ENCODE results near the gene CIT.
A peak's percentile ranks its signal among the peaks of the same experiment; 100 is the strongest.
"Not testable (repeated sequence)": the region's sequence is repeated elsewhere in the genome, so short reads cannot be mapped to it uniquely, and the experiment has no call there.

The CIT gene

DNA sequence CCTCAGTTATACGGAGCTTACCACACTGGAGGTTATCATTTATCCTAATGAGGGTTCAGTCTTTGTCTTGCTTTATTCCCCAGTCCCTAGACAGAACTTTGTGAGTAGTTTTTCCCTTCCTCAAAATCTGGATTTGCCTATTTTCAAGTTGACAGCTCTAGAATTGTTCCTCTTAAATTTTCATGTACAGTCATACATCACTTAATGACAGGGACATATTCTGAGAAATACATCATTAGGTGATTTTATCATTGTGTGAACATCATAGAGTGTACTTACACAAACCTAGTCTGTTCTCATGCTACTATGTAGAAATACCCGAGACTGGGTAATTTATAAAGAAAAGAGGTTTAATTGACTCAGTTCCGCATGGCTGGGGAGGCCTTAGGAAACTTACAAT, 206.1 kb downstream of the CIT start:
- no peak for DNase-seq

- DNase-seq = peak; percentile 23 to 72
Observed at GRCh38 chr12:119669744-119670472, 207.2 kb downstream of the CIT start.

GRCh38 chr12:119668324-119668841, 208.7 kb downstream of the CIT start:
- DNase-seq = peak; percentile 56 to 58

GRCh38 chr12:119667577-119668323, 209.4 kb downstream of the CIT start, which contains the start of gene PRKAB1:
Gene PRKAB1, plus strand, starts transcription at chr12:119668133. Its CDS starts 112 bp downstream, at chr12:119668245.
- peak; percentile 93 to 96 for DNase-seq

GRCh38 chr12:119666900-119667576, 210.1 kb downstream of the CIT start:
- DNase-seq = no peak

DNA sequence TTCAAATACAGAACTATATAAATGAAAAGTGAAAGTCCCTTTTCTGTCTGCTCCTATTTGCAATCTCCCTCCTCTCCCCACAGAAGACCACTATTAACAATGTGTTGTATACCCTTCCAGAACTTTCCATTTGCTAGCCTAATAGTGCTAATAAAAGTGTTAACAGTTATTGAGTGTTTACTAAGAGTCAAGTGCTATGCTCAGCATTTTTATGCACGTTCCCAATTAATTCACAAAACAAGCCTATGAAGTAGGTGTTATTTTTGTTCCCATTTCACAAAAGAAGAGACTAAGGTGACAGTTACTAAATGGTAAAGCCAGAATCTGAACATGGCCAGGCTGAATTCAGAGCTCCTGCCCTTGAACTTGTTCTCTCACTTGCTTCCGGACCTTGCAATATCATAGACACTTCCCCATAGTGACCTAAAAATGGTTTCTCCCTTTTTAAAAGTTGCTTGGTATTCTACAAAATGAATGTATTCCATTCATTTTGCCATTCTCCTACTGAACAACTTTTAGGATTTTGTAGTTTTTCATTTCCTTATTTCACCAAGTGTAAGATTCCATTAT, 210.8 kb downstream of the CIT start:
- DNase-seq = no peak

GRCh38 chr12:119665164-119665929, 211.8 kb downstream of the CIT start:
- no peak for DNase-seq

- DNase-seq = no peak
Observed at GRCh38 chr12:119664642-119665041, 212.5 kb downstream of the CIT start.

GRCh38 chr12:119661882-119662281, 215.2 kb downstream of the CIT start:
- DNase-seq = peak in 1 of 2 experiments; percentile 23

GRCh38 chr12:119660076-119660475, 217.0 kb downstream of the CIT start:
- DNase-seq = no peak

DNA sequence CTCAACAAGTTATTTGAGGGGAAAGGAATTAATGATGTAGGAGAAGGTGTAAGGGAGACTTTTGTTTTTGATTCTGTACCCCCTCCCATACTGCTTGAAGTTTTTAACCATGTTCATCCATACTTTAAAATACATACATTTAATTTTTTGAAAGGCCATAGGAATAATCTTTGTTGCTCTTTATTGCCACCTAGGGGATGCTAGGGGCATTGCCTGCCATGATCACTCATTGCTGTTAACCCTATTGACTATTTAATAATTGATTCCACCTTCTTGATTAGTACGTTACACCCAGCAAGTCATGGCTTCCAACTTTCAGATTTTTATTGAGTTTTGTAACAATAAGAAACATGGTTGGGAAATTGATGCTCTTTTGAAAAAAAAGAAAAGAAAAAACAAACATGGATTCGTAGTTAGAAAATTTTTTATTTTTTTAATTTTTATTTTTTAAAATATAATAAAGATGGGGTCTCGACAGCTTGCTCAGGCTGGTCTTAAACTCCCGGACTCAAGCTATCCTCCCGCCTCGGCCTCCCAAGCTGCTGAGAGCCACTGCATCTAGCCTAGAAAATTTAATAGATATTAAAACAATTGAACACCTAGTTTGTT, 217.7 kb downstream of the CIT start:
- DNase-seq = peak in 1 of 2 experiments; percentile 20

GRCh38 chr12:119658166-119658565, 219.0 kb downstream of the CIT start:
- DNase-seq = peak in 1 of 2 experiments; percentile 40

DNA sequence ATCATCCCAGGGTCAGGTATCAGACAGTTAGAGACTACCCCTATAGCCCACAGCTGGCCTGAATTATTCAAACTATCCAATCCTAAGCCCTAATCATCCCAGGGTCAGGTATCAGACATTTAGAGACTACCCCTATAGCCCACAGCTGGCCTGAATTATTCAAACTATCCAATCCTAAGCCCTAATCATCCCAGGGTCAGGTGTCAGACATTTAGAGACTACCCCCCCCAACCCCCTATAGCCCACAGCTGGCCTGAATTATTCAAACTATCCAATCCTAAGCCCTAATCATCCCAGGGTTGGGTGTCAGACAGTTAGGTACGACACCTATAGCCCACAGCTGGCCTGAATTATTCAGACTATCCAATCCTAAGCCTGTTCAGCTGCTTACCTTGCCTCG, 220.1 kb downstream of the CIT start:
- DNase-seq = not testable (repeated sequence)

- DNase-seq = no peak
Observed at GRCh38 chr12:119652665-119653064, 224.5 kb downstream of the CIT start.

DNA sequence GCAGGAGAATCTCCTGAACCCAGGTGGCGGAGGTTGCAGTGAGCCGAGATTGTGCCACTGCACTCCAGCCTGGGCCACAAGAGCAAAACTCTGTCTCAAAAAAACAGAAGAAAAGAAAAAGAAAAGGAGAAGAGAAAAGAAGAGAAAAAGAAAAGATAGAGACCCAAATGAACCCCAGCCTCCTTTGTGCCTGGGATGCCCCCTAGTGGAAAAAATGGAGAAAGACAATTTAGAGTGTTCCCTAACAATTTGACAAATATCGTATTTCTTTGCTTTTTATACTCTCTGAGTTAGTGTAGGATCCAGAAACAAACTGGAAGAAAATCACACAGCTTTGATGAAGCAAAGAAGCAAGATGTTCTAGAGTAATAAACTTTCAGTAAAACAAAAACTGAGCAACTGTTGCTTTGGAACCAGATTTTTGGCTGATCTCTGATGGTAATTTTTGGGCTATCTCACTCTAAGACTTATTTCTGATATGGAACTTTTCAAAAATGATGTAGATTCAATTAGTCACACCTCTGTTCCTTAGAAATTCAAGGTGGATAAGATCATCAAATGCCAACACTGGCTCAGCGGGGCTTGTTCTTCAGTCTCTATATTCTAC, 227.8 kb downstream of the CIT start:
- DNase-seq = no peak

- no peak for DNase-seq
Observed at GRCh38 chr12:119645535-119646059, 231.5 kb downstream of the CIT start.

- no peak for DNase-seq
Observed at GRCh38 chr12:119644930-119645329, 232.2 kb downstream of the CIT start.

GRCh38 chr12:119642986-119643385, 234.1 kb downstream of the CIT start:
- no peak for DNase-seq
